HepG2 (cell line): ENCODE measurements around the gene NUAK1.

ENCODE experiments used
- KDM5B ChIP-seq: sonication (generic); formaldehyde crosslinking; IDR thresholded peaks from 2 replicates; pipeline ENCODE4 v1.4.0; 2020; ENCODE audit warnings: missing genetic modification reagents, mild to moderate bottlenecking, borderline replicate concordance
- KLF16 ChIP-seq, 2 experiments: sonication (generic) in 1 of 2; formaldehyde crosslinking in 1 of 2; IDR thresholded peaks; 2 replicates each; pipeline versions ENCODE4 v1.6.1 to v1.8.0; 2016 to 2023; ENCODE audit warnings: missing genetic modification reagents in 2 of 2, missing compliant biosample characterization in 1 of 2
- NBN ChIP-seq: fragments of 450-650 bp; conservative IDR thresholded peaks from 2 replicates; pipeline ENCODE4 v1.6.1; 2017
- POLR2A ChIP-seq, 2 experiments: IDR thresholded peaks; 2 replicates each; pipeline ENCODE4 v1.6.1; 2011; ENCODE audit warnings: low read depth in 2 of 2, low read length in 2 of 2, mild to moderate bottlenecking in 1 of 2, moderate library complexity in 1 of 2; ENCODE audit not compliant: insufficient read depth in 1 of 2
- POLR2AphosphoS5 ChIP-seq: IDR thresholded peaks from 2 replicates; pipeline ENCODE4 v1.6.1; 2012; ENCODE audit warnings: low read depth, low read length
- SOX13 ChIP-seq, 3 experiments: fragments of 450-650 bp in 1 of 3; sonication (generic) in 1 of 3; formaldehyde crosslinking in 1 of 3; IDR thresholded peaks in 2 of 3; conservative IDR thresholded peaks in 1 of 3; 2 replicates each; pipeline versions ENCODE4 v1.5.0 to v1.6.1; 2016 to 2020; ENCODE audit warnings: antibody characterized with exemption in 1 of 3, mild to moderate bottlenecking in 1 of 3, missing compliant biosample characterization in 1 of 3, missing genetic modification reagents in 1 of 3, moderate library complexity in 1 of 3
- ZNF549 ChIP-seq: sonication (generic); formaldehyde crosslinking; IDR thresholded peaks from 2 replicates; pipeline ENCODE4 v1.5.0; 2020; ENCODE audit warnings: missing genetic modification reagents
- ZNF563 ChIP-seq: sonication (generic); formaldehyde crosslinking; IDR thresholded peaks from 2 replicates; pipeline ENCODE4 v1.8.0; 2022; ENCODE audit warnings: mild to moderate bottlenecking, moderate library complexity, missing genetic modification reagents
- ZSCAN29 ChIP-seq: sonication (generic); formaldehyde crosslinking; conservative IDR thresholded peaks from 2 replicates; pipeline ENCODE4 v1.4.0; 2020; ENCODE audit warnings: mild to moderate bottlenecking, missing genetic modification reagents
- TF ChIP-seq, protein P1 (sequence below): sonication (generic); formaldehyde crosslinking; IDR thresholded peaks from 2 replicates; pipeline ENCODE4 v1.5.0; 2020; ENCODE audit warnings: mild to moderate bottlenecking, missing genetic modification reagents, moderate library complexity

DNA sequence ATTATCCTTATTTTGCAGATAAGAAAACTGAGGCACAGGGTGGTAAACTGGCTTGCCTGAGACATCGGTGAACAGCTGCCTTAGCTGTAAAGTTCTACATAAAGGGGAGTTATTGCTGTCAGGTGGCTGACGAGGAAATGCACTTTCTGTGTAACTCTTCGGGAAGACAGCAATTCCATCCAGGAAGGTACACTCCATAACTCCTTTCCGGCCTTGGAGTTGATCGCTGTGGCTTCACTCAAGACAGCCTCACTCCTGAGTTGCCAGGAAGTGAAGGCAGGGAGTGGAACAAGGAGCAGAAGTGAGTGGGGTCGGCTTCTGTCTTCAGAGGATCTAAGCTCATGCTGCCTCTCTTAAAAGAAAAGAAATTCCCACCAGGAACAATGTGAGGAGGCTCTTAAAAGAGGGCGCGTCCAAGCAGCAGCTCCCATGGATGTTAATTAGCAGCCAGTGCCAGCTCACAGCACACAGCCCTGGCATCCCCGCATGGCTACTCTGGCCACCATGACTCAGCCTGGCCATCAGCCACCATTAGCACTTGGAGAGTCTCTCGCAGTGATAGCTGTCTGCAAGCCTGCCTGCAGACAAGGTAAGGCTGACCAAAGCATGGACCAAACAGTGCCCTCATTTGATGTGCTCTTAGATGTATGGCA lies 60.3 kb downstream of the NUAK1 start:
- no peak for TF ChIP-seq KDM5B
- no peak for TF ChIP-seq ZNF563 (CRISPR knock-in tag)
- no peak for TF ChIP-seq ZNF549
- TF ChIP-seq KLF16 (CRISPR knock-in tag; IDR thresholded peaks at IDR 0.05) = no peak
- TF ChIP-seq POLR2A (IDR thresholded peaks at IDR 0.05; ENCODE audit: insufficient read depth in 1 of 2, low read depth in 2 of 2, low read length in 2 of 2) = no peak
- no peak for TF ChIP-seq NBN
- TF ChIP-seq, protein P1, sequence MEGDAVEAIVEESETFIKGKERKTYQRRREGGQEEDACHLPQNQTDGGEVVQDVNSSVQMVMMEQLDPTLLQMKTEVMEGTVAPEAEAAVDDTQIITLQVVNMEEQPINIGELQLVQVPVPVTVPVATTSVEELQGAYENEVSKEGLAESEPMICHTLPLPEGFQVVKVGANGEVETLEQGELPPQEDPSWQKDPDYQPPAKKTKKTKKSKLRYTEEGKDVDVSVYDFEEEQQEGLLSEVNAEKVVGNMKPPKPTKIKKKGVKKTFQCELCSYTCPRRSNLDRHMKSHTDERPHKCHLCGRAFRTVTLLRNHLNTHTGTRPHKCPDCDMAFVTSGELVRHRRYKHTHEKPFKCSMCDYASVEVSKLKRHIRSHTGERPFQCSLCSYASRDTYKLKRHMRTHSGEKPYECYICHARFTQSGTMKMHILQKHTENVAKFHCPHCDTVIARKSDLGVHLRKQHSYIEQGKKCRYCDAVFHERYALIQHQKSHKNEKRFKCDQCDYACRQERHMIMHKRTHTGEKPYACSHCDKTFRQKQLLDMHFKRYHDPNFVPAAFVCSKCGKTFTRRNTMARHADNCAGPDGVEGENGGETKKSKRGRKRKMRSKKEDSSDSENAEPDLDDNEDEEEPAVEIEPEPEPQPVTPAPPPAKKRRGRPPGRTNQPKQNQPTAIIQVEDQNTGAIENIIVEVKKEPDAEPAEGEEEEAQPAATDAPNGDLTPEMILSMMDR = no peak
- no peak for TF ChIP-seq SOX13 (IDR thresholded peaks at IDR 0.05)
- no peak for TF ChIP-seq SOX13 (CRISPR knock-in tag; conservative IDR thresholded peaks at IDR 0.05 in 1 of 2, IDR thresholded peaks at IDR 0.05 in 1 of 2)
- no peak for TF ChIP-seq ZSCAN29 (CRISPR knock-in tag)
- TF ChIP-seq POLR2AphosphoS5 = no peak
